ENCODE measurements around the gene CDK2AP2. TPM values are rescaled to one million over a fixed set of nuclear protein-coding genes. Genes with fewer than 3 reads are reported as not detected.
A peak's percentile ranks its signal among the peaks of the same experiment; 100 is the strongest.

CDK2AP2 gene
- total and polyA plus RNA-seq, 9 of the 15 experiments (the other 6 are each of a cell fraction or from before 2014, with no cell fraction given), result 4.4 to 47.4 (median 21.7) TPM

- TF ChIP-seq XRCC4 (IDR thresholded peaks at IDR 0.05; ENCODE audit: extremely low read depth, insufficient read depth, insufficient read length) (no peak), ZFP1 (CRISPR knock-in tag; IDR thresholded peaks at IDR 0.05) (no peak), EGR1 (conservative IDR thresholded peaks at IDR 0.05) (no peak), NBN (IDR thresholded peaks at IDR 0.05; ENCODE audit: low read depth) (no peak; the same call in 1 of the 2 replicates), ZNF75A (CRISPR knock-in tag; IDR thresholded peaks at IDR 0.05) (no peak), NR1H2 (CRISPR knock-in tag; IDR thresholded peaks at IDR 0.05) (no peak), CHD2 (IDR thresholded peaks at IDR 0.05; ENCODE audit: low read depth, low read length) (no peak), ZFP36 (IDR thresholded peaks at IDR 0.05; ENCODE audit: low read depth, low read length, partially characterized antibody) (no peak), XRCC3 (IDR thresholded peaks at IDR 0.05) (no peak), HNRNPK (IDR thresholded peaks at IDR 0.05; ENCODE audit: low read depth, low read length, poor library complexity, severe bottlenecking) (no peak), RBM17 (IDR thresholded peaks at IDR 0.05; ENCODE audit: borderline replicate concordance, low read depth, low read length) (no peak), CEBPG (CRISPR knock-in tag; IDR thresholded peaks at IDR 0.05) (no peak), CEBPG (tag; conservative IDR thresholded peaks at IDR 0.05 in 1 of 2, IDR thresholded peaks at IDR 0.05 in 1 of 2) (no peak), E2F3 (CRISPR knock-in tag; IDR thresholded peaks at IDR 0.05) (peak; percentile 15; the same call in 1 of the 2 replicates), PTRF (tag; IDR thresholded peaks at IDR 0.05) (no peak), RBM34 (IDR thresholded peaks at IDR 0.05; ENCODE audit: borderline replicate concordance, insufficient read depth, low read length) (no peak), ZNF507 (tag; conservative IDR thresholded peaks at IDR 0.05) (no peak), KAT7 (CRISPR knock-in tag; IDR thresholded peaks at IDR 0.05; ENCODE audit: borderline replicate concordance) (no peak), ILK (tag; IDR thresholded peaks at IDR 0.05; ENCODE audit: borderline replicate concordance, low read depth) (no peak), SMC3 (conservative IDR thresholded peaks at IDR 0.05; ENCODE audit: insufficient read depth, low read depth, low read length) (peak; percentile 90), HBP1 (CRISPR knock-in tag; IDR thresholded peaks at IDR 0.05) (peak; percentile 64; the same call in 1 of the 2 replicates), E2F5 (CRISPR knock-in tag; IDR thresholded peaks at IDR 0.05) (no peak), CREBBP (IDR thresholded peaks at IDR 0.05; ENCODE audit: low read depth, low read length) (no peak)
- TF ChIP-seq, protein P1, sequence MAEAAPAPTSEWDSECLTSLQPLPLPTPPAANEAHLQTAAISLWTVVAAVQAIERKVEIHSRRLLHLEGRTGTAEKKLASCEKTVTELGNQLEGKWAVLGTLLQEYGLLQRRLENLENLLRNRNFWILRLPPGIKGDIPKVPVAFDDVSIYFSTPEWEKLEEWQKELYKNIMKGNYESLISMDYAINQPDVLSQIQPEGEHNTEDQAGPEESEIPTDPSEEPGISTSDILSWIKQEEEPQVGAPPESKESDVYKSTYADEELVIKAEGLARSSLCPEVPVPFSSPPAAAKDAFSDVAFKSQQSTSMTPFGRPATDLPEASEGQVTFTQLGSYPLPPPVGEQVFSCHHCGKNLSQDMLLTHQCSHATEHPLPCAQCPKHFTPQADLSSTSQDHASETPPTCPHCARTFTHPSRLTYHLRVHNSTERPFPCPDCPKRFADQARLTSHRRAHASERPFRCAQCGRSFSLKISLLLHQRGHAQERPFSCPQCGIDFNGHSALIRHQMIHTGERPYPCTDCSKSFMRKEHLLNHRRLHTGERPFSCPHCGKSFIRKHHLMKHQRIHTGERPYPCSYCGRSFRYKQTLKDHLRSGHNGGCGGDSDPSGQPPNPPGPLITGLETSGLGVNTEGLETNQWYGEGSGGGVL (CRISPR knock-in tag; IDR thresholded peaks at IDR 0.05), result no peak
Measured at GRCh38 chr11:67505605-67506396, 2.2 kb downstream of the CDK2AP2 start (continued).
